ENCODE measurements around the gene FOSL2.

Gene FOSL2

GRCh38 chr2:28395334-28396061 is 2.8 kb downstream of the FOSL2 start:
- peak; percentile 56 for DNase-seq (ENCODE audit: low spot score)

GRCh38 chr2:28397043-28397381 is 4.4 kb downstream of the FOSL2 start:
- DNase-seq (ENCODE audit: low spot score) = no peak

- DNase-seq (ENCODE audit: low spot score) = no peak
These were observed 5.6 kb downstream of the FOSL2 start for GRCh38 chr2:28398101-28398834.

GRCh38 chr2:28399289-28399688 is 6.6 kb downstream of the FOSL2 start:
- no peak for DNase-seq (ENCODE audit: low spot score)

GRCh38 chr2:28399956-28400355 is 7.3 kb downstream of the FOSL2 start:
- DNase-seq (ENCODE audit: low spot score) = no peak

- no peak for DNase-seq (ENCODE audit: low spot score)
These were observed 7.8 kb downstream of the FOSL2 start for GRCh38 chr2:28400419-28400818.

GRCh38 chr2:28400921-28401320 is 8.3 kb downstream of the FOSL2 start:
- no peak for DNase-seq (ENCODE audit: low spot score)

- DNase-seq (ENCODE audit: low spot score) = no peak
These were observed 8.8 kb downstream of the FOSL2 start for GRCh38 chr2:28401411-28401810.

- no peak for DNase-seq (ENCODE audit: low spot score)
These were observed 9.4 kb downstream of the FOSL2 start for GRCh38 chr2:28401948-28402550.

GRCh38 chr2:28403370-28403956 is 10.8 kb downstream of the FOSL2 start:
- DNase-seq (ENCODE audit: low spot score) = no peak

GRCh38 chr2:28404086-28404485 is 11.4 kb downstream of the FOSL2 start:
- DNase-seq (ENCODE audit: low spot score) = no peak

- DNase-seq (ENCODE audit: low spot score) = no peak
These were observed 12.9 kb downstream of the FOSL2 start for GRCh38 chr2:28405537-28405936.

GRCh38 chr2:28406276-28407096 is 13.8 kb downstream of the FOSL2 start:
- no peak for DNase-seq (ENCODE audit: low spot score)

GRCh38 chr2:28407131-28407975 is 14.7 kb downstream of the FOSL2 start:
- DNase-seq (ENCODE audit: low spot score) = no peak

- no peak for DNase-seq (ENCODE audit: low spot score)
These were observed 15.5 kb downstream of the FOSL2 start for GRCh38 chr2:28407976-28408690.

- no peak for DNase-seq (ENCODE audit: low spot score)
These were observed 16.3 kb downstream of the FOSL2 start for GRCh38 chr2:28408764-28409599.

- DNase-seq (ENCODE audit: low spot score) = no peak
These were observed 18.6 kb downstream of the FOSL2 start for GRCh38 chr2:28411166-28411755.

GRCh38 chr2:28411956-28412609 is 19.4 kb downstream of the FOSL2 start:
- DNase-seq (ENCODE audit: low spot score) = no peak
